B cell (primary cell): Measurements from ENCODE around the gene PPP2R2C. TPM values are rescaled to one million over a fixed set of nuclear protein-coding genes. Genes with fewer than 3 reads are reported as not detected.

Experiments used
- ATAC-seq: fragments of 200-7000 bp; cut with Tn5 transposase; one replicate; pipeline ENCODE4 v1.10.0; 2021; ENCODE audit warnings: low read depth, mild to moderate bottlenecking, moderate number of reproducible peaks, moderate library complexity
- CTCF ChIA-PET: fragments of 350-600 bp; sonication (Branson Sonifier 250); formaldehyde crosslinking; loops from one replicate; lab custom pipeline; 2021; ENCODE audit warnings: antibody characterized with exemption, inconsistent platforms; lab: Charles Lee
- POLR2A ChIA-PET: fragments of 350-600 bp; sonication (Branson Sonifier 250); formaldehyde crosslinking; loops from one replicate; lab custom pipeline; 2021; ENCODE audit warnings: antibody characterized with exemption; lab: Charles Lee
- DNase-seq: peaks from one replicate; pipeline ENCODE4 v3.0.0; 2013
- H2AFZ ChIP-seq: 2 replicates; pipeline ENCODE4 v1.6.1; 2012; ENCODE audit warnings: mild to moderate bottlenecking, low read depth, low read length; ENCODE audit not compliant: insufficient read depth, poor library complexity, severe bottlenecking
- H3K27ac ChIP-seq, 2 donors: 1 replicate in 1 of 2; 2 replicates in 1 of 2; pipeline ENCODE4 v1.5.1; 2012 to 2013; ENCODE audit warnings: low read length in 2 of 2, mild to moderate bottlenecking in 2 of 2, moderate library complexity in 1 of 2
- H3K27me3 ChIP-seq, 4 experiments: fragments of 200-600 bp in 1 of 4; sonication (generic) in 1 of 4; replicated peaks in 1 of 4; 1 replicate in 2 of 4; 2 replicates in 2 of 4; pipeline versions ENCODE4 v1.6.1 to v1.7.0; 2013 to 2016; ENCODE audit warnings: low read length in 3 of 4, mild to moderate bottlenecking in 2 of 4, mixed read lengths in 1 of 4, moderate library complexity in 1 of 4; ENCODE audit not compliant: insufficient read depth in 4 of 4, control insufficient read depth in 3 of 4; ENCODE audit errors: control extremely low read depth in 1 of 4
- H3K36me3 ChIP-seq, 2 experiments: replicated peaks in 1 of 2; 1 replicate in 1 of 2; 2 replicates in 1 of 2; pipeline versions ENCODE4 v1.6.1 to v1.7.1; 2013; ENCODE audit warnings: low read length in 1 of 2; ENCODE audit not compliant: insufficient read depth in 2 of 2, control insufficient read depth in 1 of 2; ENCODE audit errors: control extremely low read depth in 1 of 2, extremely low read depth in 1 of 2
- H3K4me1 ChIP-seq, 2 donors: fragments of 200-600 bp in 1 of 2; sonication (generic) in 1 of 2; 1 replicate in 1 of 2; 2 replicates in 1 of 2; pipeline versions ENCODE4 v1.5.1 to v1.6.1; 2013 to 2017; ENCODE audit warnings: low read length in 2 of 2; ENCODE audit not compliant: control insufficient read depth in 2 of 2, insufficient read depth in 2 of 2
- H3K4me2 ChIP-seq: replicated peaks from 2 replicates; pipeline ENCODE3; 2012; ENCODE audit warnings: mild to moderate bottlenecking, low read depth, low read length; ENCODE audit not compliant: poor library complexity, severe bottlenecking
- H3K4me3 ChIP-seq, 5 experiments: fragments of 200-600 bp in 1 of 5; sonication (generic) in 1 of 5; 1 replicate in 3 of 5; 2 replicates in 2 of 5; pipeline versions ENCODE4 v1.5.1 to v1.7.0; 2011 to 2016; ENCODE audit warnings: low read length in 4 of 5, mild to moderate bottlenecking in 4 of 5, low read depth in 2 of 5, control low read depth in 1 of 5, moderate library complexity in 1 of 5; ENCODE audit not compliant: insufficient read depth in 1 of 5; ENCODE audit errors: control extremely low read depth in 1 of 5, extremely low read depth in 1 of 5
- H3K79me2 ChIP-seq: fragments of 200-600 bp; sonication (generic); one replicate; pipeline ENCODE4 v1.6.0; 2016; ENCODE audit warnings: low read length; ENCODE audit not compliant: control insufficient read depth, insufficient read depth
- H3K9ac ChIP-seq: fragments of 200-600 bp; sonication (generic); 2 replicates; pipeline ENCODE4 v1.6.1; 2017; ENCODE audit warnings: mild to moderate bottlenecking, low read length, moderate library complexity
- H3K9me3 ChIP-seq, 3 donors: one replicate each; pipeline versions ENCODE4 v1.6.1 to v1.7.1; 2013; ENCODE audit warnings: low read length in 2 of 3; ENCODE audit not compliant: control insufficient read depth in 2 of 3, insufficient read depth in 1 of 3; ENCODE audit errors: control extremely low read depth in 1 of 3
- H4K20me1 ChIP-seq: 2 replicates; pipeline ENCODE4 v1.6.0; 2012; ENCODE audit warnings: mild to moderate bottlenecking, low read length; ENCODE audit not compliant: insufficient read depth, control insufficient read depth, poor library complexity, severe bottlenecking
- H3K27ac Mint-ChIP-seq: one replicate; pipeline ENCODE4 v1.8.0; 2021; ENCODE audit warnings: mixed read lengths
- H3K27me3 Mint-ChIP-seq: one replicate; pipeline ENCODE4 v1.8.0; 2021; ENCODE audit warnings: mixed read lengths
- H3K4me1 Mint-ChIP-seq: one replicate; pipeline ENCODE4 v1.8.0; 2021; ENCODE audit warnings: mixed read lengths
- H3K4me3 Mint-ChIP-seq: one replicate; pipeline ENCODE4 v1.8.0; 2021; ENCODE audit warnings: mixed read lengths
- H3K9me3 Mint-ChIP-seq: one replicate; pipeline ENCODE4 v1.8.0; 2022; ENCODE audit warnings: mixed read lengths; ENCODE audit not compliant: insufficient read depth
- CTCF ChIP-seq: fragments of 200-600 bp; IDR thresholded peaks from one replicate; pipeline ENCODE4 v1.8.0; 2022; ENCODE audit warnings: antibody characterized with exemption, mild to moderate bottlenecking
- EZH2 ChIP-seq: IDR thresholded peaks from 2 replicates; pipeline ENCODE4 v1.6.1; 2012; ENCODE audit warnings: borderline replicate concordance, low read depth, mild to moderate bottlenecking, moderate library complexity, low read length; ENCODE audit not compliant: insufficient read depth, poor library complexity, severe bottlenecking
- WGBS: methylation state at CpG from one replicate; pipeline ENCODE4 v1.1.5; 2013; ENCODE audit warnings: missing lambda C conversion rate; ENCODE audit not compliant: insufficient coverage; 5-methylcytosine and 5-hydroxymethylcytosine counted together
- intact Hi-C: fragments of 100-400 bp; cut with micrococcal nuclease; formaldehyde crosslinking; loops from one replicate; pipeline ENCODE4 v1.10.0; 2022
- polyA plus RNA-seq: library from polyadenylated mRNA; depleted of rRNA; stranded (reverse); fragments of >200 nt; gene quantifications from 2 replicates; pipeline ENCODE4 v1.2.3, GENCODE V29; 2012
- total RNA-seq, 2 donors: library from RNA; stranded (reverse); fragments of 120-200 nt in 1 of 2; gene quantifications; 1 replicate in 1 of 2; 2 replicates in 1 of 2; pipeline versions ENCODE4 v1.2.3 to v1.2.4, GENCODE V29; 2013 to 2022

PPP2R2C gene
- total and polyA plus RNA-seq, 2 donors (not counting 1 experiment from before 2014, with no cell fraction given): not detected

GRCh38 chr4:6452116-6452896 lies 20.1 kb downstream of the PPP2R2C start:
- 75% methylated on average over 9 of the region's 11 CpGs for WGBS
- H3K27me3 ChIP-seq: peaks cover 0 to 3% (median 0%) of the 10 kb centered on the region in 4 experiments
- H3K27ac ChIP-seq: no peak overlapping the region
- H3K4me3 Mint-ChIP-seq: no peak overlapping the region
- ATAC-seq (no peak), DNase-seq (no peak)
- no peak overlapping the region for H3K9ac ChIP-seq
- no peaks in the 10 kb centered on the region for H3K4me1 Mint-ChIP-seq
- H4K20me1 ChIP-seq: no peaks in the 10 kb centered on the region
- intact Hi-C loops: no loop called here
- no peak overlapping the region for H3K4me3 ChIP-seq
- TF ChIP-seq EZH2 (no peak), CTCF (no peak)
- H3K4me2 ChIP-seq: no peak overlapping the region
- POLR2A ChIA-PET: no interaction called here
- no peak overlapping the region for H2AFZ ChIP-seq
- H3K79me2 ChIP-seq: no peaks in the 10 kb centered on the region
- CTCF ChIA-PET: no interaction called here
- peaks cover 7% of the 10 kb centered on the region for H3K27me3 Mint-ChIP-seq
- H3K4me1 ChIP-seq: no peaks in the 10 kb centered on the region
- H3K27ac Mint-ChIP-seq: no peak overlapping the region
- H3K36me3 ChIP-seq: no peaks in the 10 kb centered on the region
- H3K9me3 Mint-ChIP-seq: no peaks in the 10 kb centered on the region
- H3K9me3 ChIP-seq: peaks cover 0 to 10% (median 0%) of the 10 kb centered on the region in 3 donors

GRCh38 chr4:6451309-6451708 lies 21.1 kb downstream of the PPP2R2C start:
- no peaks in the 10 kb centered on the region for H3K4me1 ChIP-seq
- Mint-ChIP-seq H3K27ac (no peak overlapping the region), H3K4me1 (no peaks in the 10 kb centered on the region), H3K27me3 (peaks cover 7% of the 10 kb centered on the region), H3K9me3 (no peaks in the 10 kb centered on the region), H3K4me3 (no peak overlapping the region)
- no peaks in the 10 kb centered on the region for H4K20me1 ChIP-seq
- ATAC-seq: no peak
- DNase-seq: no peak
- H2AFZ ChIP-seq: no peak overlapping the region
- H3K4me2 ChIP-seq: no peak overlapping the region
- no peak overlapping the region for H3K27ac ChIP-seq
- no peak overlapping the region for H3K9ac ChIP-seq
- 89% methylated on average over 3 of the region's 6 CpGs for WGBS
- ChIA-PET CTCF (no interaction called here), POLR2A (no interaction called here)
- TF ChIP-seq EZH2 (no peak), CTCF (no peak)
- no peaks in the 10 kb centered on the region for H3K36me3 ChIP-seq
- no peak overlapping the region for H3K4me3 ChIP-seq
- H3K79me2 ChIP-seq: no peaks in the 10 kb centered on the region
- intact Hi-C loops: no loop called here
- H3K9me3 ChIP-seq: peaks cover 0 to 10% (median 0%) of the 10 kb centered on the region in 3 donors
- peaks cover 0 to 3% (median 0%) of the 10 kb centered on the region in 4 experiments for H3K27me3 ChIP-seq
